ENCODE results near the gene RPGRIP1L.

GRCh38 chr16:53643474-53643873, 60.2 kb downstream of the RPGRIP1L start:
- TF ChIP-seq GATA2 (IDR thresholded peaks at IDR 0.05; ENCODE audit: low read depth, low read length) (no peak), GATA3 (IDR thresholded peaks at IDR 0.05; ENCODE audit: low read depth, low read length) (no peak)
